Measurements from ENCODE around the gene ARL6IP5.

ARL6IP5 gene

GRCh38 chr3:69118555-69118954 lies 33.8 kb downstream of the ARL6IP5 start:
- DNase-seq = no peak

GRCh38 chr3:69119138-69119537 lies 34.4 kb downstream of the ARL6IP5 start:
- no peak for DNase-seq

GRCh38 chr3:69119681-69120080 lies 34.9 kb downstream of the ARL6IP5 start:
- DNase-seq = no peak

- peak; percentile 35 for DNase-seq
Observed at GRCh38 chr3:69120879-69121464, 36.2 kb downstream of the ARL6IP5 start.

- no peak for DNase-seq
Observed at GRCh38 chr3:69121513-69121912, 36.8 kb downstream of the ARL6IP5 start.

GRCh38 chr3:69121950-69122349 lies 37.2 kb downstream of the ARL6IP5 start:
- no peak for DNase-seq

GRCh38 chr3:69122403-69122802 lies 37.7 kb downstream of the ARL6IP5 start, which contains the start of gene LMOD3:
LMOD3 (minus strand) TSS chr3:69122595; CDS start chr3:69122386, 209 bp downstream.
- DNase-seq = no peak

- DNase-seq = no peak
Observed at GRCh38 chr3:69126216-69126615, 41.5 kb downstream of the ARL6IP5 start.

- DNase-seq = no peak
Observed at GRCh38 chr3:69126999-69127398, 42.3 kb downstream of the ARL6IP5 start.

- DNase-seq = no peak
Observed at GRCh38 chr3:69128509-69128908, 43.8 kb downstream of the ARL6IP5 start.

GRCh38 chr3:69129531-69129930 lies 44.8 kb downstream of the ARL6IP5 start:
- no peak for DNase-seq

GRCh38 chr3:69130689-69131088 lies 46.0 kb downstream of the ARL6IP5 start:
- DNase-seq = no peak

- no peak for DNase-seq
Observed at GRCh38 chr3:69137005-69137404, 52.3 kb downstream of the ARL6IP5 start.

GRCh38 chr3:69137412-69137811 lies 52.7 kb downstream of the ARL6IP5 start:
- DNase-seq = no peak

- DNase-seq = no peak
Observed at GRCh38 chr3:69141313-69141712, 56.6 kb downstream of the ARL6IP5 start.

GRCh38 chr3:69142090-69142489 lies 57.4 kb downstream of the ARL6IP5 start:
- no peak for DNase-seq

GRCh38 chr3:69142797-69143454 lies 58.2 kb downstream of the ARL6IP5 start:
- no peak for DNase-seq

GRCh38 chr3:69143612-69144011 lies 58.9 kb downstream of the ARL6IP5 start:
- DNase-seq = no peak

GRCh38 chr3:69144631-69145245 lies 60.0 kb downstream of the ARL6IP5 start:
- no peak for DNase-seq

- no peak for DNase-seq
Observed at GRCh38 chr3:69145688-69146087, 61.0 kb downstream of the ARL6IP5 start.

- DNase-seq = no peak
Observed at GRCh38 chr3:69149586-69149985, 64.8 kb downstream of the ARL6IP5 start.

All from MV-4-11 (cell line).